Stomach (tissue), 9 donors: ENCODE data around the gene CD58. TPM values are rescaled to one million over a fixed set of nuclear protein-coding genes. Genes with fewer than 3 reads are reported as not detected.

Source experiments
- DNase-seq, 2 donors: peaks; one replicate each; pipeline versions ENCODE4 v3.0.0 to v3.0.0-alpha.2; 2013 to 2019
- H3K27ac ChIP-seq, 5 donors: fragments of 200-600 bp in 4 of 5; sonication (generic) in 4 of 5; one replicate each; pipeline ENCODE4 v1.5.1; 2013 to 2019; ENCODE audit warnings: mild to moderate bottlenecking in 1 of 5, moderate library complexity in 1 of 5
- H3K27me3 ChIP-seq, 3 donors: fragments of 200-600 bp; sonication (generic); one replicate each; pipeline ENCODE4 v1.5.1; 2017 to 2019; ENCODE audit warnings: mixed run types in 1 of 3
- H3K36me3 ChIP-seq, 4 donors: fragments of 200-600 bp; sonication (generic); 1 replicate in 3 of 4; 2 replicates in 1 of 4; pipeline ENCODE4 v1.5.1; 2016 to 2019
- H3K4me1 ChIP-seq, 4 donors: fragments of 200-600 bp; sonication (generic); one replicate each; pipeline ENCODE4 v1.5.1; 2016 to 2019
- H3K4me3 ChIP-seq, 4 donors: fragments of 200-600 bp; sonication (generic) in 3 of 4; one replicate each; pipeline ENCODE4 v1.5.1; 2016 to 2019; ENCODE audit warnings: mild to moderate bottlenecking in 1 of 4
- H3K9me3 ChIP-seq, 4 donors: fragments of 200-600 bp; sonication (generic); one replicate each; pipeline ENCODE4 v1.5.1; 2016 to 2019
- CTCF ChIP-seq, 7 experiments: fragments of 450-650 bp in 4 of 7; fragments of 200-600 bp in 3 of 7; sonication (generic) in 3 of 7; IDR thresholded peaks; one replicate each; pipeline ENCODE4 v1.5.1; 2016 to 2019; ENCODE audit warnings: antibody characterized with exemption in 7 of 7, control low read depth in 2 of 7, mild to moderate bottlenecking in 1 of 7
- EP300 ChIP-seq: sonication (generic); formaldehyde crosslinking; IDR thresholded peaks from one replicate; pipeline ENCODE4 v1.6.1; 2017; ENCODE audit warnings: antibody characterized with exemption
- POLR2A ChIP-seq, 4 donors: fragments of 450-650 bp; IDR thresholded peaks; one replicate each; pipeline ENCODE4 v1.6.1; 2016; ENCODE audit warnings: antibody characterized with exemption in 4 of 4, control low read depth in 2 of 4, mild to moderate bottlenecking in 1 of 4, moderate library complexity in 1 of 4
- POLR2AphosphoS5 ChIP-seq, 3 donors: sonication (generic); formaldehyde crosslinking; IDR thresholded peaks; one replicate each; pipeline ENCODE4 v1.6.1; 2016; ENCODE audit warnings: antibody characterized with exemption in 3 of 3
- WGBS, 5 donors: extraction: QIAGEN DNeasy Blood & Tissue Kit in 3 of 5; methylation state at CpG; one replicate each; pipeline versions ENCODE4 v1.1.5 to v1.1.7; 2013 to 2018; 5-methylcytosine and 5-hydroxymethylcytosine counted together
- intact Hi-C: fragments of 100-400 bp; cut with DNase I; formaldehyde crosslinking; loops from one replicate; pipeline ENCODE4 v1.15.1; 2023; ENCODE audit warnings: low total_unique reads
- polyA plus RNA-seq, 3 donors: library from polyadenylated mRNA; stranded (reverse); fragments of 200-250 nt; gene quantifications; one replicate each; pipeline ENCODE4 v1.2.3, GENCODE V29; 2013
- total RNA-seq, 5 donors: library from RNA; depleted of rRNA; stranded (reverse); fragments of >200 nt; gene quantifications; one replicate each; pipeline versions ENCODE4 v1.1.0 to v1.2.3, GENCODE V29; 2014 to 2016
- donor health status: healthy with polysubstance abuse.
- donor health status: Bipolar disorder and iron deficiency.
- donor health status: healthy.

Gene CD58
- total and polyA plus RNA-seq, 8 donors = 1.2 to 48.8 (median 8.7) TPM

DNA sequence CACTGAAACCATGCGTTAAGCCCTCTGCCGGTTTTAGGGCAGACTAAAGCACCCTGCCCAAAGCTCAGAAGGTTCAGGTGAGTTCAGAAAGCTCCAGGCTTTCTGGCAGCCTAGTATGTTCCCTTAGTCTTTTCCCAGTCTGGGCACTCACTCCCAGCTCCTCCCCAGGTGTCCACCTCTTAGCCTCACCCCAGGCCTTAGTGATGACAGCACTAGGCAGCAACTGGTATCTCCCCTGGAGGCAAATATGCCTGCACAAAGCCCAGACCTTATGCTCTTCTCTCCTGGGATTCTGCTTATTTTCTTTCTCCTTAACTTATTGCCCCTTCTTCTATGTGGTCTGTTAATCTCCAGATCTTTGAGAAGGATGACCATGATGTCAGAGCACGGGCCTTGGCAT, 80.2 kb downstream of the CD58 start:
- no peak for TF ChIP-seq POLR2A (IDR thresholded peaks at IDR 0.05)
- no peak for TF ChIP-seq CTCF (IDR thresholded peaks at IDR 0.05)
- TF ChIP-seq POLR2AphosphoS5 (IDR thresholded peaks at IDR 0.05) = no peak
- TF ChIP-seq EP300 = no peak
- H3K4me3 ChIP-seq = no peak overlapping the region
- H3K36me3 ChIP-seq = no peaks in the 10 kb centered on the region
- 81 to 96% (median 92%) methylated on average over 3 of the region's 3 CpGs for WGBS, 5 donors
- H3K9me3 ChIP-seq = no peaks in the 10 kb centered on the region
- no peaks in the 10 kb centered on the region for H3K27me3 ChIP-seq
- peaks cover 15 to 37% (median 16%) of the 10 kb centered on the region in 4 donors for H3K4me1 ChIP-seq
- no peak for DNase-seq
- intact Hi-C loops = no loop called here
- no peak overlapping the region for H3K27ac ChIP-seq

DNA sequence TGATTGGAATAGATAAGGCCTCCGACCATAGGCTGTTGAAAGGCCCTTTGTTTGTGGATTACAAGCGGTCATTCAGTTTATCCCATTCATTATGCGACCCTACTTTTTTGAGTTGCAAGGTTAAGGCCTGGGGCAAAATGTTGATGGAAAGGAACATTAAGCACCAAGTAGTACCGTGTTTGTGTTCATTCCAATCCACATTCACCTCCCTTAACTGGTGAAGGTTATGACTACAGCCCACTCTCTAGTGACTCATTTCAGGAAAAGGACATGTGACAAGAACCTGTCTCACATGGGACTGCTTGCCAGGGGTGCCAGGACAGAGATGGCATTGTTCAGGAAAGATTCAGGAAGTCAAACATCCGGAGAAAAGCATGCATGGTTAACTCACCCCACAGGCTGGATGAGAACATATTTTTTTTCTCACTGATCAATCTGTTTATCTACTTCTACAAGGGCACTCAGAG, 81.6 kb downstream of the CD58 start:
- peak overlapping the region in 3 of 5 donors; percentile 26 to 56 (median 50) for H3K27ac ChIP-seq
- intact Hi-C loops = loop anchor here (10.0 kb wide), 1 partner anchor 124 kb away; no protein-coding TSS in a partner anchor

GRCh38 chr1:116488071-116488470, 82.8 kb downstream of the CD58 start:
- no peak for DNase-seq
- H3K27ac ChIP-seq = no peak overlapping the region
- intact Hi-C loops = loop anchor here (10.0 kb wide), 1 partner anchor 123 kb away; no protein-coding TSS in a partner anchor

More for the DNA sequence above, 81.6 kb downstream of the CD58 start:
- Histone ChIP-seq H3K27me3 (no peaks in the 10 kb centered on the region), H3K36me3 (no peaks in the 10 kb centered on the region), H3K4me1 (peaks cover 10 to 38% (median 15%) of the 10 kb centered on the region in 4 donors), H3K4me3 (no peak overlapping the region), H3K9me3 (no peaks in the 10 kb centered on the region)
- TF ChIP-seq CTCF (IDR thresholded peaks at IDR 0.05) (no peak), POLR2AphosphoS5 (IDR thresholded peaks at IDR 0.05) (peak in 2 of 3 donors; percentile 46 to 75)
- 40 to 71% (median 42%) methylated on average over 5 of the region's 5 CpGs for WGBS, 5 donors
- DNase-seq = peak; percentile 46 to 72

DNA sequence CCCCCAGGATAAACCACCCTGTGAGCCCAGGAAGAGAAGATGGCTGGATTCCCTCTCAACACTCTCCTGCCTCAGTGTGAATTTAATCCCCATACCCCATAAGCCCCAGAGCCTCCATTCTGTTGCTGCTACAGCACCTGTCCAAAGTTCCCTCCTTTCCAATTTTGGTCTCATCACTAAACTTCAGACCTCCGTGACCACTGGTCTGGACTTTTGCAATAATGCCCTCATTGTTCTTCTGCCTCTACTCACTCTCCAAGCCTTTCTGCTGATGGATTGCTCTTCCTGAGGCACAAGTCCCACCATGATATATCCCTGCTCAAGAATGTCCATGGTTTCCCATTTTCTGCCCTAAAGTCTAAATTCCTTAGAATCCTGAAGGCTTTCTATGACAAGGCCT, 83.2 kb downstream of the CD58 start:
- Histone ChIP-seq H3K36me3 (no peaks in the 10 kb centered on the region), H3K27ac (no peak overlapping the region), H3K4me1 (peaks cover 19 to 41% (median 21%) of the 10 kb centered on the region in 4 donors), H3K9me3 (no peaks in the 10 kb centered on the region), H3K4me3 (no peak overlapping the region), H3K27me3 (no peaks in the 10 kb centered on the region)
- WGBS, 5 donors = 91 to 100% (median 96%) methylated on average over 1 of the region's 1 CpG
- TF ChIP-seq POLR2A (IDR thresholded peaks at IDR 0.05) = no peak
- DNase-seq = no peak
- intact Hi-C loops = loop anchor here (10.0 kb wide), 1 partner anchor 123 kb away; no protein-coding TSS in a partner anchor

More at GRCh38 chr1:116488071-116488470, 82.8 kb downstream of the CD58 start:
- no peaks in the 10 kb centered on the region for H3K9me3 ChIP-seq
- no peaks in the 10 kb centered on the region for H3K27me3 ChIP-seq
- TF ChIP-seq POLR2A (IDR thresholded peaks at IDR 0.05) (no peak), POLR2AphosphoS5 (IDR thresholded peaks at IDR 0.05) (no peak), EP300 (no peak), CTCF (IDR thresholded peaks at IDR 0.05) (no peak)
- WGBS, 5 donors = 67 to 79% (median 72%) methylated on average over 4 of the region's 4 CpGs
- peaks cover 19 to 41% (median 21%) of the 10 kb centered on the region in 4 donors for H3K4me1 ChIP-seq
- no peak overlapping the region for H3K4me3 ChIP-seq
- H3K36me3 ChIP-seq = no peaks in the 10 kb centered on the region

GRCh38 chr1:116487031-116487430, 83.8 kb downstream of the CD58 start:
- Histone ChIP-seq H3K36me3 (no peaks in the 10 kb centered on the region), H3K27ac (no peak overlapping the region), H3K9me3 (no peaks in the 10 kb centered on the region), H3K4me1 (peaks cover 19 to 41% (median 21%) of the 10 kb centered on the region in 4 donors), H3K4me3 (no peak overlapping the region), H3K27me3 (no peaks in the 10 kb centered on the region)
- no peak for TF ChIP-seq CTCF (IDR thresholded peaks at IDR 0.05)
- no peak for TF ChIP-seq POLR2A (IDR thresholded peaks at IDR 0.05)
- no peak for DNase-seq
- intact Hi-C loops = loop anchor here (10.0 kb wide), 1 partner anchor 122 kb away; no protein-coding TSS in a partner anchor
